Uterus (tissue), 4 donors: ENCODE results near the gene PDE4D. TPM values are rescaled to one million over a fixed set of nuclear protein-coding genes. Genes with fewer than 3 reads are reported as not detected.
A peak's percentile ranks its signal among the peaks of the same experiment; 100 is the strongest.

Source experiments
- DNase-seq, 2 donors: peaks; one replicate each; pipeline ENCODE4 v3.0.0-alpha.2; 2019 to 2020
- H3K27ac ChIP-seq, 2 donors: fragments of 200-600 bp; sonication (generic); 1 replicate in 1 of 2; 2 replicates in 1 of 2; pipeline ENCODE4 v1.5.1; 2016 to 2018
- H3K27me3 ChIP-seq, 2 donors: fragments of 200-600 bp; sonication (generic); one replicate each; pipeline ENCODE4 v1.5.1; 2018 to 2019; ENCODE audit warnings: control low read depth in 1 of 2
- H3K36me3 ChIP-seq, 2 donors: fragments of 200-600 bp; sonication (generic); one replicate each; pipeline ENCODE4 v1.5.1; 2019; ENCODE audit warnings: control low read depth in 1 of 2
- H3K4me1 ChIP-seq, 2 donors: fragments of 200-600 bp; sonication (generic); one replicate each; pipeline ENCODE4 v1.5.1; 2018 to 2019; ENCODE audit warnings: control low read depth in 1 of 2
- H3K4me3 ChIP-seq, 2 donors: fragments of 200-600 bp; sonication (generic); 1 replicate in 1 of 2; 2 replicates in 1 of 2; pipeline ENCODE4 v1.5.1; 2018 to 2019; ENCODE audit warnings: mild to moderate bottlenecking in 1 of 2
- H3K9me3 ChIP-seq, 2 donors: fragments of 200-600 bp; sonication (generic); one replicate each; pipeline ENCODE4 v1.5.1; 2019; ENCODE audit warnings: control low read depth in 1 of 2
- POLR2A ChIP-seq, 2 donors: fragments of 450-650 bp; IDR thresholded peaks; one replicate each; pipeline ENCODE4 v1.6.1; 2016; ENCODE audit warnings: antibody characterized with exemption in 2 of 2, mild to moderate bottlenecking in 1 of 2, moderate library complexity in 1 of 2
- intact Hi-C: fragments of 100-400 bp; cut with DNase I; formaldehyde crosslinking; loops from one replicate; pipeline ENCODE4 v1.15.1; 2023; ENCODE audit warnings: low total_unique reads
- total RNA-seq, 4 donors: library from RNA; depleted of rRNA in 3 of 4; stranded (reverse); fragments of >200 nt in 3 of 4; gene quantifications; one replicate each; pipeline versions ENCODE4 v1.1.0 to v1.2.4, GENCODE V29; 2014 to 2023
- TF ChIP-seq, protein P1 (sequence below), 4 experiments: fragments of 200-600 bp in 2 of 4; fragments of 450-650 bp in 2 of 4; sonication (generic) in 2 of 4; IDR thresholded peaks; one replicate each; pipeline ENCODE4 v1.5.1; 2016 to 2019; ENCODE audit warnings: antibody characterized with exemption in 4 of 4, mild to moderate bottlenecking in 2 of 4, moderate library complexity in 1 of 4
- donor health status: DM: yes; HTN: yes; CAD: no.

PDE4D gene
- total RNA-seq, 4 donors from 2014 or later: 27.1 to 77.0 (median 45.8) TPM

DNA sequence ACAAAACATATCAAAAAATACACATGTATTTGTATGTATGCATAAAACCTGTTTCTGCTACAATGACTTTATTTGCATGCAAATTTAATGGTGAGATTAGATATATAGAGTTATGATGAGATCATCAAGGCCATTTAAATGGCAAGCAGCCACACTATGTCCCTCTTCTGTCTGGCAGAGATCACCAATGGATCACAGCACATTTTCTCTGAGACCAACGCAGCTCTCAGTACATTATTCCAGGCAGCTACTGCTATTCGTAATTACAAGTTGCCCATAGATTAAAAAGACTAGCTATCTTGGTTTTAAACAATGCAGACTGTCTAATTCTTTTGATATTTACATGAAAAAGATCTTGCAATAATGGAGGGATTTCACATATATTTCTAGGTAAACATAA is 629.5 kb downstream of the PDE4D start:
- intact Hi-C loops: no loop called here
- no peak overlapping the region for H3K4me3 ChIP-seq
- no peak for DNase-seq
- TF ChIP-seq, protein P1, sequence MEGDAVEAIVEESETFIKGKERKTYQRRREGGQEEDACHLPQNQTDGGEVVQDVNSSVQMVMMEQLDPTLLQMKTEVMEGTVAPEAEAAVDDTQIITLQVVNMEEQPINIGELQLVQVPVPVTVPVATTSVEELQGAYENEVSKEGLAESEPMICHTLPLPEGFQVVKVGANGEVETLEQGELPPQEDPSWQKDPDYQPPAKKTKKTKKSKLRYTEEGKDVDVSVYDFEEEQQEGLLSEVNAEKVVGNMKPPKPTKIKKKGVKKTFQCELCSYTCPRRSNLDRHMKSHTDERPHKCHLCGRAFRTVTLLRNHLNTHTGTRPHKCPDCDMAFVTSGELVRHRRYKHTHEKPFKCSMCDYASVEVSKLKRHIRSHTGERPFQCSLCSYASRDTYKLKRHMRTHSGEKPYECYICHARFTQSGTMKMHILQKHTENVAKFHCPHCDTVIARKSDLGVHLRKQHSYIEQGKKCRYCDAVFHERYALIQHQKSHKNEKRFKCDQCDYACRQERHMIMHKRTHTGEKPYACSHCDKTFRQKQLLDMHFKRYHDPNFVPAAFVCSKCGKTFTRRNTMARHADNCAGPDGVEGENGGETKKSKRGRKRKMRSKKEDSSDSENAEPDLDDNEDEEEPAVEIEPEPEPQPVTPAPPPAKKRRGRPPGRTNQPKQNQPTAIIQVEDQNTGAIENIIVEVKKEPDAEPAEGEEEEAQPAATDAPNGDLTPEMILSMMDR (IDR thresholded peaks at IDR 0.05): no peak
- TF ChIP-seq POLR2A (IDR thresholded peaks at IDR 0.05): no peak
- no peaks in the 10 kb centered on the region for H3K36me3 ChIP-seq
- H3K9me3 ChIP-seq: no peaks in the 10 kb centered on the region
- no peaks in the 10 kb centered on the region for H3K4me1 ChIP-seq
- H3K27ac ChIP-seq: peak overlapping the region; percentile 56
- no peaks in the 10 kb centered on the region for H3K27me3 ChIP-seq

DNA sequence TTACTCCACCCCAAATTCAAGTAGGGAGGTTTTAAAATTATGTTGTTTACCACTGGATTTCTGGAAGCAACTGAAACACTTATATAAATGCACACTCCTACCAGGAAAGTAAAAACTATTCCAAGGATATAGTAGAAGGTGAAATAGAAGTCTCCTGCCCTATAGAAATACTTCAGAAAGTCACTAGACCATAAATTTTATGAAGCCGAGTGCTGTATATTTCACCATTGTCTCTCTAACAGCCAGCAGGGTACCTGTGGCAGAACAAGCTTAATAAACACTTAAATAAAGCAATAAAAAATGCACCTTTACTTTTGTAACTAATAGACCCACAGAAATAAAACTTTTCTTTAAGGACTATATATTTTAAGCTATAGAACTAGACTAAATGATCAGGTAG is 631.6 kb downstream of the PDE4D start:
- no peak for TF ChIP-seq POLR2A (IDR thresholded peaks at IDR 0.05)
- TF ChIP-seq, protein P1 (IDR thresholded peaks at IDR 0.05): no peak
- intact Hi-C loops: no loop called here
- Histone ChIP-seq H3K4me3 (no peak overlapping the region), H3K27me3 (no peaks in the 10 kb centered on the region), H3K27ac (peak overlapping the region in 1 of 2 donors; percentile 25), H3K9me3 (no peaks in the 10 kb centered on the region), H3K36me3 (no peaks in the 10 kb centered on the region), H3K4me1 (no peaks in the 10 kb centered on the region)
- DNase-seq: no peak

DNA sequence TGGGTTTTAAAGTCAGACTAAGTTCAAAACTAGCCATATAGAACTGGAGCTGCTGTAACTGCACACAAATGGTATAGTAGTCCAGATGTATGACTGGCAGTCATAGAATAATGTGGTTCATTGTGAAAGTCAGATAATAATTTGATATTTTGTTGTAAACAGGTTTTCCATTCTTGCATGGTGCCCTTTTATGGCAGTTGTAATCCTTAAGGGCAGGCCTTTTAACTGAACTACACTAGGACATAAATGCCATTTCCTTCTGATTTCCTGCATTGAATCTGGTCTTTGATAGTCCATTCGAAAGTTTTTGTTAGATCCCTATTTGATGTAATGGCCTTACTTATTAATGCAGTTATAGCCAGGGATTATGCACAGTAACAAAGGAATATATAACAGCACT is 632.6 kb downstream of the PDE4D start:
- Histone ChIP-seq H3K9me3 (no peaks in the 10 kb centered on the region), H3K27ac (peak overlapping the region in 1 of 2 donors; percentile 25)
- DNase-seq: no peak

DNA sequence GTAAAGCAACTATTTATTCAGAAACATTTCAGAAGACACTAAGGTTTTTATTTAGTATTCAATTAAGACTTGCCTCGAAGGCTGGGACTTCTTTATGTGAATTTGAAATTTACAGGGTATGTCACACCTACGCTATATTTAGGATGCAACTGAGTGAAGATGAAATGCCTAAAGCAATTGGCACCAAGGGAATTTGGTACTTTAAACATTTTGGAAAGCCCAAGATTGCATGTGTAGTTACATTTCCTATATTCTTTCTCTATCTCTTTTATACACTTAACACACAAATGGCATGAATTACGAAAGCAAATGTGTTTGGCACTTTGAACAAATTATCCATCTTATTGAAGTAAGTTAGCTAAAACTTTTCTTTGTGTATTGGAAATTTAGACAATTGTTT is 633.3 kb downstream of the PDE4D start:
- TF ChIP-seq, protein P1 (IDR thresholded peaks at IDR 0.05): no peak
- no peak for TF ChIP-seq POLR2A (IDR thresholded peaks at IDR 0.05)
- no peaks in the 10 kb centered on the region for H3K27me3 ChIP-seq
- H3K36me3 ChIP-seq: no peaks in the 10 kb centered on the region
- intact Hi-C loops: no loop called here
- DNase-seq: no peak
- H3K4me1 ChIP-seq: peaks cover 0 to 8% of the 10 kb centered on the region in 2 donors
- no peak overlapping the region for H3K4me3 ChIP-seq
- H3K9me3 ChIP-seq: no peaks in the 10 kb centered on the region
- H3K27ac ChIP-seq: no peak overlapping the region

More for the DNA sequence above, 632.6 kb downstream of the PDE4D start:
- H3K4me1 ChIP-seq: peaks cover 0 to 1% of the 10 kb centered on the region in 2 donors
- H3K27me3 ChIP-seq: no peaks in the 10 kb centered on the region
- H3K36me3 ChIP-seq: no peaks in the 10 kb centered on the region
- no peak overlapping the region for H3K4me3 ChIP-seq
- intact Hi-C loops: no loop called here
- no peak for TF ChIP-seq POLR2A (IDR thresholded peaks at IDR 0.05)
- TF ChIP-seq, protein P1 (IDR thresholded peaks at IDR 0.05): no peak

DNA sequence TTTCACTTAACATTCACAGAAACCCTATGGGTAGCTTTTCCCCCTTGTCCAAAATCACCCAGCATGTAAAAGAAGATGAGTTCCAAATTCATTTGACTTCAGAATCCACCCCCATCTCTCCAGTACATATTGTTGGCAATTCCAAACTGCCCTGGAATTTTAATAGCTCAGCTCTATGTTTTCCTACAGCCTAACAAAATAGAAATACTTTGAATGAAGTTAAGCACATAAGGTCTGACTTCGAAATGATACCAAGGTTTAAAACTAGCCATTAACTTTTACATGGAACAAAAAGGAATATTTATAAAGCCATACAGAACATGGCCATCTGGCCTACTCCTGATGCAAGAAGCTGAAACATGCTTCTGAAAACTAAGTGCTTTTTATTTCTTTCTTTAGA is 634.3 kb downstream of the PDE4D start:
- intact Hi-C loops: no loop called here
- Histone ChIP-seq H3K27ac (peak overlapping the region; percentile 21 to 69), H3K27me3 (no peaks in the 10 kb centered on the region), H3K4me3 (no peak overlapping the region), H3K4me1 (peaks cover 0 to 8% of the 10 kb centered on the region in 2 donors), H3K9me3 (no peaks in the 10 kb centered on the region), H3K36me3 (no peaks in the 10 kb centered on the region)
- TF ChIP-seq, protein P1 (IDR thresholded peaks at IDR 0.05): no peak
- no peak for TF ChIP-seq POLR2A (IDR thresholded peaks at IDR 0.05)
- no peak for DNase-seq
